Ovary (tissue), 9 donors: ENCODE measurements around the gene ARL6IP6. TPM values are rescaled to one million over a fixed set of nuclear protein-coding genes. Genes with fewer than 3 reads are reported as not detected.

Source experiments
- DNase-seq, 5 donors: peaks; one replicate each; pipeline ENCODE4 v3.0.0-alpha.2; 2019 to 2020
- H3K27ac ChIP-seq, 2 donors: fragments of 200-600 bp; one replicate each; pipeline versions ENCODE4 v1.5.1 to v1.8.0; 2019 to 2022
- H3K27me3 ChIP-seq: fragments of 200-600 bp; one replicate; pipeline ENCODE4 v1.8.0; 2022
- H3K36me3 ChIP-seq: fragments of 200-600 bp; sonication (generic); one replicate; pipeline ENCODE4 v1.5.1; 2019
- H3K4me1 ChIP-seq: one replicate; pipeline ENCODE4 v1.8.1; 2013; ENCODE audit warnings: mild to moderate bottlenecking, moderate library complexity; ENCODE audit not compliant: insufficient read depth
- H3K4me3 ChIP-seq: fragments of 200-600 bp; sonication (generic); one replicate; pipeline ENCODE4 v1.5.1; 2017
- H3K9me3 ChIP-seq, 2 donors: fragments of 200-600 bp in 1 of 2; sonication (generic) in 1 of 2; one replicate each; pipeline versions ENCODE4 v1.5.1 to v1.8.1; 2013 to 2019; ENCODE audit warnings: mild to moderate bottlenecking in 1 of 2, moderate library complexity in 1 of 2
- EP300 ChIP-seq: sonication (generic); formaldehyde crosslinking; IDR thresholded peaks from one replicate; pipeline ENCODE4 v1.6.1; 2017; ENCODE audit warnings: antibody characterized with exemption
- POLR2A ChIP-seq: fragments of 450-650 bp; IDR thresholded peaks from one replicate; pipeline ENCODE4 v1.6.1; 2017; ENCODE audit warnings: antibody characterized with exemption, mild to moderate bottlenecking, moderate library complexity
- WGBS, 3 donors: extraction: QIAGEN DNeasy Blood & Tissue Kit in 1 of 3; methylation state at CpG; one replicate each; pipeline versions ENCODE4 v1.1.5 to v1.1.7; 2013 to 2017; 5-methylcytosine and 5-hydroxymethylcytosine counted together
- intact Hi-C, 4 donors: fragments of 100-400 bp; cut with DNase I; formaldehyde crosslinking; loops; one replicate each; pipeline versions ENCODE4 v1.11.0 to v1.15.1; 2022 to 2023
- polyA plus RNA-seq, 2 donors: library from polyadenylated mRNA; stranded (reverse); fragments of 200-250 nt in 1 of 2; fragments of 350-450 nt in 1 of 2; fragmentation: Illumina TruSeq in 1 of 2; extraction: RNeasy Lipid Tissue Mini Kit (QIAGEN cat#74804) in 1 of 2; gene quantifications; one replicate each; pipeline ENCODE4 v1.2.3, GENCODE V29; 2013 to 2014
- total RNA-seq, 7 donors: library from RNA; depleted of rRNA in 2 of 7; stranded (reverse); fragments of >200 nt in 2 of 7; fragmentation: NEBNext Ultra II Directional in 3 of 7; extraction: Animal tissue kit (Norgen Biotek cat#: 25700) in 3 of 7; gene quantifications; one replicate each; pipeline versions ENCODE4 v1.1.0 to v1.2.4, GENCODE V29; 2016 to 2023
- TF ChIP-seq, protein P1 (sequence below), 3 donors: fragments of 450-650 bp in 2 of 3; fragments of 200-600 bp in 1 of 3; IDR thresholded peaks; one replicate each; pipeline versions ENCODE4 v1.5.1 to v1.8.0; 2016 to 2022; ENCODE audit warnings: antibody characterized with exemption in 3 of 3, mild to moderate bottlenecking in 1 of 3
- donor health status: DM: no; HTN: no; CAD: no; lungs with moderate emphysema.
- donor health status: DM: no; HTN: no; CAD: no.
- donor health status: Bipolar disorder and iron deficiency.
- donor health status: DM: yes; HTN: yes; CAD: no.
- donor health status: DM: no; HTN: no; CAD: no.
- donor health status: DM: yes; HTN: yes; CAD: no.

ARL6IP6 gene
- total and polyA plus RNA-seq, 9 donors, result 11.1 to 38.6 (median 14.4) TPM

DNA sequence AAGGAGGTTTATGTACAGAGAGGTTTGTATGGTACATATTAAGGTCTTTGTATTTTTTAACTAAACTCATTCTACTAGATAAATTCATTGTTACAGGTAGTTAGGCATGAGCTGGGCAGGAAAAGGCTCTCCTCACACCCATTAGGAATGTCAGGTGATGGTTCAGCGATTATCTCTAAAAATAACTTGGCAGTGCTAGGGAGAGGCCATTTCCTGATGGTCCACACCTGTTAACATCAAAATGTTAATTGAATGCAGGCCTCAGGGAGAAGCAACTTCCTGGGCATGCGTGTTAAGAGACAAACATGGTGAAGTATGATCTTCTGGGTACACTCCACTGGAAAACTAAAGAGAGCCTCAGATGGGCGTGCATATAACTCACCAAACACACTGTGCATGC lies 73.6 kb downstream of the ARL6IP6 start:
- Histone ChIP-seq H3K27me3 (no peaks in the 10 kb centered on the region), H3K4me1 (no peaks in the 10 kb centered on the region), H3K9me3 (no peaks in the 10 kb centered on the region), H3K36me3 (no peaks in the 10 kb centered on the region), H3K27ac (no peak overlapping the region), H3K4me3 (no peak overlapping the region)
- TF ChIP-seq EP300 (no peak), POLR2A (no peak)
- TF ChIP-seq, protein P1, sequence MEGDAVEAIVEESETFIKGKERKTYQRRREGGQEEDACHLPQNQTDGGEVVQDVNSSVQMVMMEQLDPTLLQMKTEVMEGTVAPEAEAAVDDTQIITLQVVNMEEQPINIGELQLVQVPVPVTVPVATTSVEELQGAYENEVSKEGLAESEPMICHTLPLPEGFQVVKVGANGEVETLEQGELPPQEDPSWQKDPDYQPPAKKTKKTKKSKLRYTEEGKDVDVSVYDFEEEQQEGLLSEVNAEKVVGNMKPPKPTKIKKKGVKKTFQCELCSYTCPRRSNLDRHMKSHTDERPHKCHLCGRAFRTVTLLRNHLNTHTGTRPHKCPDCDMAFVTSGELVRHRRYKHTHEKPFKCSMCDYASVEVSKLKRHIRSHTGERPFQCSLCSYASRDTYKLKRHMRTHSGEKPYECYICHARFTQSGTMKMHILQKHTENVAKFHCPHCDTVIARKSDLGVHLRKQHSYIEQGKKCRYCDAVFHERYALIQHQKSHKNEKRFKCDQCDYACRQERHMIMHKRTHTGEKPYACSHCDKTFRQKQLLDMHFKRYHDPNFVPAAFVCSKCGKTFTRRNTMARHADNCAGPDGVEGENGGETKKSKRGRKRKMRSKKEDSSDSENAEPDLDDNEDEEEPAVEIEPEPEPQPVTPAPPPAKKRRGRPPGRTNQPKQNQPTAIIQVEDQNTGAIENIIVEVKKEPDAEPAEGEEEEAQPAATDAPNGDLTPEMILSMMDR (IDR thresholded peaks at IDR 0.05), result no peak
- 60 to 70% (median 63%) methylated on average over 3 of the region's 3 CpGs for WGBS, 3 donors
- no peak for DNase-seq
- intact Hi-C loops, result no loop called here

DNA sequence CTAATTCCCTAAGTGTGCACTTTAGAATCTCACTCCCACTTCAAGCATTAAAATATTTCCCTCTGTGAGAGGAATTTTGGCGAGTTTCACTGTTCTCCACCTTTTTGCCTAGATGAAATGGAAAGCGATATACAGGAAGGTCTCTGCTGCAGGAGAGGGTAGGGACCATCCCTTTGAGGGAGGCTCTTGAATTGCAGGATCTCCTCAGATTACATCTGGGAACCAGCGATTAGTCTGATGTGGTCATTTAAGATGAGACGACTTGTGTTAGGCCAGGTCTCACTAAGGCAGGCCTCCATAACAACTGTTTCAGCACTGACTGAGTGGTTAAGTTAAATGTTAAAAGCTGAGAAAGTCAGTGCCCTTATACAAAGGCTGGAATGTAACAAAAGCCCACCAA lies 74.6 kb downstream of the ARL6IP6 start:
- Histone ChIP-seq H3K9me3 (no peaks in the 10 kb centered on the region), H3K27me3 (no peaks in the 10 kb centered on the region), H3K4me3 (no peak overlapping the region), H3K4me1 (no peaks in the 10 kb centered on the region), H3K27ac (no peak overlapping the region), H3K36me3 (no peaks in the 10 kb centered on the region)
- TF ChIP-seq POLR2A (no peak), EP300 (no peak)
- TF ChIP-seq, protein P1 (IDR thresholded peaks at IDR 0.05), result no peak
- no peak for DNase-seq
- WGBS, 3 donors, result 47 to 50% (median 49%) methylated on average over 4 of the region's 4 CpGs
- intact Hi-C loops, result no loop called here

DNA sequence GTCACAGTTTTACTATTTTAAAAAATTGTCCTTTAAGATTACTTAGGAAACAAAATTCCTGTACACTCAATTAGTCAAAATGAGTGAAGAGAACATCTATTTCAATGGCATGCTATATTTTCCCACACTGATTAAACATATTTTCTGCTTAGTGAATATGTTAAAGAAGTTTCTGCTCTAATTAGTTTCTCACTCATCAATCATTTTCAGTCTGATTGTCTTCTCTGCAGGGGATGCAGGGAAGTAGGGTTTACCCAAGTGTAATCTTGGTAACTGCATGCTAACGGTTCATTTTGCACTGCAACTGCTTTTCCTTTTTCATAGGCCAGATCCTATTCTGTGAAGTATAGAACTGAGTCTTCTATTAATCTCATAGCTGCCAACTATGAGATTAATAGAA lies 78.5 kb downstream of the ARL6IP6 start:
- H3K9me3 ChIP-seq, result peaks cover 0 to 5% of the 10 kb centered on the region in 2 donors
- no peaks in the 10 kb centered on the region for H3K27me3 ChIP-seq
- no peaks in the 10 kb centered on the region for H3K4me1 ChIP-seq
- H3K36me3 ChIP-seq, result no peaks in the 10 kb centered on the region
- TF ChIP-seq, protein P1 (IDR thresholded peaks at IDR 0.05), result no peak
- no peak for TF ChIP-seq POLR2A
- TF ChIP-seq EP300, result no peak
- no peak overlapping the region for H3K27ac ChIP-seq
- no peak for DNase-seq
- intact Hi-C loops, result no loop called here
- 31 to 48% (median 38%) methylated on average over 1 of the region's 1 CpG for WGBS, 3 donors
- no peak overlapping the region for H3K4me3 ChIP-seq

DNA sequence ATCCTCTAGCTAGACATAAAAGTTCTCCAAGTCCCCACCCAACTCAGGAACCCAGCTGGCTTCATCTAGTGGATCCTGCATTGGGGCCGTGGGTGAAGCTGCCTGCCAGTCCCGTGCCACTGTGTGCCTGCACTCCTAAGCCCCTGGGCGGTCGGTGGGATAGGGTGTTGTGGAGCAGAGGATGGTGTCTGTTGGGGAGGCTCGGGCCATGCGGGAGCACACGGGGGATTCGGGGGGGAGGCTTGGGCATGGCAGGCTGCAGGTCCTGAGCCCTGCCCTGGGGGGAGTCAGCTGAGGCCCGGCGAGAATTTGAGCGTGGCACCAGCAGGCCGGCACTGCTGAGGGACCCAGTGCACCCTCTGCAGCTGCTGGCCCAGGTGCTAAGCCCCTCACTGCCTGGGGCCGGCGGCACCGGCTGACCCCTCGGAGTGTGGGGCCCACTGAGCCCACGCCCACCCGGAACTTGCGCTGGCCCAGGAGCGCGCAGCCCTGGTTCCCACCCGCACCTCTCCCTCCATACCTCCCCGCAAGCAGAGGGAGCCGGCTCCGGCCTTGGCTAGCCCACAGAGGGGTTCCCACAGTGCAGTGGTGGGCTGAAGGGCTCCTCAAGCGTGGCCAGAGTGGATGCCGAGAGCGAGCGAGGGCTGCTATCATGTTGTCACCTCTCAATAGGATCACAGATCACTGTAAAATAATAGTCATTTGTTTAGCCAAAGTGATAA lies 86.4 kb downstream of the ARL6IP6 start:
- TF ChIP-seq, protein P1 (IDR thresholded peaks at IDR 0.05), result no peak
- TF ChIP-seq POLR2A (no peak), EP300 (no peak)
- no peak overlapping the region for H3K27ac ChIP-seq

More for the DNA sequence above, 86.4 kb downstream of the ARL6IP6 start:
- no peak for DNase-seq
- Histone ChIP-seq H3K4me3 (no peak overlapping the region), H3K9me3 (no peaks in the 10 kb centered on the region), H3K36me3 (no peaks in the 10 kb centered on the region), H3K27me3 (no peaks in the 10 kb centered on the region), H3K4me1 (no peaks in the 10 kb centered on the region)
- WGBS, 3 donors, result 92 to 98% (median 94%) methylated on average over 19 to 29 of the region's 29 CpGs
- intact Hi-C loops, result no loop called here
